GM12875 (cell line): Measurements from ENCODE around the gene DHCR7.

ENCODE experiments used
- H3K4me3 ChIP-seq: one replicate; pipeline ENCODE4 v1.5.1; 2011; ENCODE audit warnings: low read depth, low read length, control low read depth
- TF ChIP-seq, protein P1 (sequence below): IDR thresholded peaks from 2 replicates; pipeline ENCODE4 v1.5.1; 2011; ENCODE audit warnings: low read depth, mild to moderate bottlenecking, control low read depth, inconsistent platforms, low read length, moderate library complexity, borderline replicate concordance; ENCODE audit not compliant: insufficient read depth

The DHCR7 gene

DNA sequence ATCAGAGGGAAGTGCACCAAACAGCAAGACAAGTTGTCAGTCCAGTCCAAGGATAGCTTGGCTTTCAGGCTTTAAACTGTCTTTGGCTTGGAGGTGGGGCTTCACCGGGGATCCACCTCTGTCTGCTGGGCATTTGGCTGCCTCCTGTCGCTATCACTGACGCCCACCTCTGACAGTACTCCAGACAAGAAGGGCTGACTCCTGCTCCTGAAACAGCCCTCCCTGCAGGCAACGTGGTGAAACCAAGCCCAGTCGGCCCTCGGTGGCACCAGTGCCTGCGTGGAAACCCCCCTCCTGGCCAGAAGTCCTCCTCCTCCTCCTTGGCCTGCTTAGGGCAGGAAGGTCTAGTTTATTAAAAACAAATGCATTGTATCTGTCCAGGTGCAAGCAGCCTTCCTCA is 16.9 kb downstream of the DHCR7 start:
- H3K4me3 ChIP-seq: no peak overlapping the region
- TF ChIP-seq, protein P1, sequence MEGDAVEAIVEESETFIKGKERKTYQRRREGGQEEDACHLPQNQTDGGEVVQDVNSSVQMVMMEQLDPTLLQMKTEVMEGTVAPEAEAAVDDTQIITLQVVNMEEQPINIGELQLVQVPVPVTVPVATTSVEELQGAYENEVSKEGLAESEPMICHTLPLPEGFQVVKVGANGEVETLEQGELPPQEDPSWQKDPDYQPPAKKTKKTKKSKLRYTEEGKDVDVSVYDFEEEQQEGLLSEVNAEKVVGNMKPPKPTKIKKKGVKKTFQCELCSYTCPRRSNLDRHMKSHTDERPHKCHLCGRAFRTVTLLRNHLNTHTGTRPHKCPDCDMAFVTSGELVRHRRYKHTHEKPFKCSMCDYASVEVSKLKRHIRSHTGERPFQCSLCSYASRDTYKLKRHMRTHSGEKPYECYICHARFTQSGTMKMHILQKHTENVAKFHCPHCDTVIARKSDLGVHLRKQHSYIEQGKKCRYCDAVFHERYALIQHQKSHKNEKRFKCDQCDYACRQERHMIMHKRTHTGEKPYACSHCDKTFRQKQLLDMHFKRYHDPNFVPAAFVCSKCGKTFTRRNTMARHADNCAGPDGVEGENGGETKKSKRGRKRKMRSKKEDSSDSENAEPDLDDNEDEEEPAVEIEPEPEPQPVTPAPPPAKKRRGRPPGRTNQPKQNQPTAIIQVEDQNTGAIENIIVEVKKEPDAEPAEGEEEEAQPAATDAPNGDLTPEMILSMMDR: no peak

DNA sequence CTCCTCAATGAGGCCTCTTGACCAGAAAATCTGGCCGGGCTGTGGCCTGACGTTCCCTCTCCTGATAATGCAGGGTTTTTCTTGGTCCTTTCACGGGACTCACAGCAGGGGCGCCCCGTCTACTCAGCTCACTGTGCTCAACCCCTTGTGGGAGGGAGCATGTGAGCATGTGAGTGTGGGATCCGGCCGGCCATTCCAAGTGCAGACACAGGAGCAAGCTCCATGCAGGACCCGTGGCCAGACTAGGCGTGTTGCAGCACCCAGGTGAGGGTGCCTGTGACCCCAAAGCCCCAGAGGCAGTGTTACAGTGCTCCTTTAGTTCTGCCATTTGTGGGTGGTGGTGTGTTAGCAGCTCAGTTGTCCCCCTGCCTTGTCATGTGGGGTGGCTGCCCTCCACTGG is 18.0 kb downstream of the DHCR7 start:
- no peak overlapping the region for H3K4me3 ChIP-seq
- TF ChIP-seq, protein P1: no peak

DNA sequence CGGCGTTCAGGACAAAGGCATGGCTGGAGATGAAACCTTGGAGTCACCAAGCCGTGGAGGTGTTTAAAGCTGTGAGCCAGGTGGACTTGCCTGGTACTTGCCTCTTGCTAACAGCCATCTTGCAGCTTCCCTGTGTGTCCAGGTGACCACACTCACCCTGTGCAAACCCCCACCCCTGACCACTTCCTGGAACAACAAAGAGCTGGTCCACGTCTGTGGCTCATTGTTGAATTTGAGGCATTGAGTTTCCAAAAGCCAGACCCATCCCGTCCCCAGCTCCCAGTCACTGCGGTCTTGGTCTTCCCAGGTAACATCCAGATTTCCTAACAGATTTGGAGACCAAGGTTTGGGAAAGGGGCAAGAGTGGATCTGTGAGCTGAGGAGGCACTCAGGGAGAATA is 18.5 kb downstream of the DHCR7 start:
- TF ChIP-seq, protein P1: no peak
- H3K4me3 ChIP-seq: no peak overlapping the region

DNA sequence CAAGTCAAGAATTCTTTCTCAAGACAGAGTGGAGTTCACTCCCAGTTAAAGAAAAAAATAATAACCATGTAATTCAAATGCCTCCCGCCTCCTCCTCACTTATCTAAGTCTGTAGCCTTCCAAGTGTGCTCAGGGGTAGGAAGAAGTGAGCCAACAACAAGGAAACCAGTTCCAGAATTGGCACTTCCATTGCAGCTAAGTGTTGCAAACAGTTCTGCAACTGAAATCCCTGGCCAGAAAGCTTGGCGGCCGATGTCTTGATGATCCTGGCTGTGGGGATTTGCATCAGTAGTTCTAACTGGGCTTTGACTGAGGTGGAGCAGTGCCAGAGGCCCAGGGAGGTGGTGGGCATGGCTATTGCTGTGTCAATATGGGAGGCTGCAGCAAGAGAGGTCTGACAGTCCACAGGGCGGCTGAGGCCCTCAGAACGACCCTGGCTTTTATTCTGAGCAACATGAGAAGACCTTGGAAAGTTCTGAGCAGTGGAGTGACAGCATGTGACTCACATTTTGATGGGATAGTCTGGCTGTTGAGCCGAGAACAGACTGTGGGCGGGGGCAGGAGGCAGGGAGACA is 19.2 kb downstream of the DHCR7 start:
- H3K4me3 ChIP-seq: no peak overlapping the region
- TF ChIP-seq, protein P1: no peak

DNA sequence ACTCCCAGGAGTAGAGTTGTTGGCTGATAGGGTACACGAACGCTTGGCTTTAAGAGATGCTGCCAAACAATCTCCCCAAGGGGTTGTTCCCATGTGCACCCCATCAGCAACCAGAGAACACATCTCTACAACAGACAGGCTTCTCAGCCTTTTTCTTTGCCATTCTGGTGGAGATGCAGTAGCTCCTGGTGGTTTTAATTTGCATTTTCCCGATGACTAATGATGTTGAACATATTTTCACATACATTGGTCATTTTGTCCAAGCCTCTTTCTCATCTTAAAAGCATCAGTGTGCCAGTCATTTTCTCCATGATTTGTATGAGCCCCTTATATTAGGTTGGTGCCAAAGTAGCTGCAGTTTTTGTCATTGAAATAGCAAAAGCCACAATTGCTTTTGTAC is 21.8 kb downstream of the DHCR7 start:
- TF ChIP-seq, protein P1: no peak
- no peak overlapping the region for H3K4me3 ChIP-seq

DNA sequence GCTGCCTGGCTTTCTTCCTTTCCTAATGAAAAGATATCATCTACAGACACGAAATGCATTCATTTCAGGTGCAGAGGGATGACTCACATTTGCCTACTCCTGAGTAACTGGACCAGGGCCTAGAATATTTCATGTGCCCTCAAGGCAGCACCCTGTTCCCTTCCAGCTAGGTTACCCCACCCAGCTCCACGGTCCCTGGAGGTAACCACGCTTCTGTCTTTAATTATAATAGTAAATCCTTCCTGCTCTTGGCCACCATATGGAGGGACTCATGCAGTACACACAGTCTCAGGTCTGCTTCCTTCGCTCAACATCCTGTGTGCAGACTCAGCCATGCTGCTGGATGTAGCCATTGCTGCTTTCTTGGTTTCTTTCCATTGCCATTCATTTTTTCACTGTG is 22.3 kb downstream of the DHCR7 start:
- TF ChIP-seq, protein P1: no peak
- H3K4me3 ChIP-seq: no peak overlapping the region

DNA sequence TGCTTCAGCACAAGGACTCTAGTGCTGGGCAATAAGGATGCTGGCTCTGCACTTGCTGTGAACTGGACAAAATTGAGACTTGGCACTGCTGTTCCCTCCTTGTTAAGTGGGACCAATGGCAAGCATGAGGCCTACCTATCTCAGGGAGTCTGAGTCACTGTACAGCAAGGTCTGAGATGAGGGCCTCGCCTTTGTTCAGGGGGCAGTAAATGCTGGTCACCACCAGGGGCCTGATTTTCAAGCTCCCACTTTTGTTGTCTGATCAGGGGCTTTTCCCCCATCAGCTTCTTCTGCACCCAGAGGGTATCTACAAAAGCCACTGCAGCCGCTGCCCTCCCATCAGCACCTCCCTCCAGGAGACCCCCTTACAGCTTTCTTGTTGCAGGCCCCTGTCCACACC is 22.8 kb downstream of the DHCR7 start:
- no peak overlapping the region for H3K4me3 ChIP-seq
- TF ChIP-seq, protein P1: 0 out of 2 replicates have a peak, but pooled peaks have one; percentile 12
